Daoy (cell line): ENCODE measurements around the gene APBA3. TPM values are rescaled to one million over a fixed set of nuclear protein-coding genes. Genes with fewer than 3 reads are reported as not detected.

ENCODE experiments used
- DNase-seq: peaks from one replicate; pipeline ENCODE4 v3.0.0-alpha.2; 2015; ENCODE audit warnings: low read depth
- total RNA-seq: library from RNA; depleted of rRNA; stranded (reverse); fragments of >200 nt; shearing (Covaris generic); gene quantifications from 2 replicates; pipeline ENCODE4 v1.2.3, GENCODE V29; 2014; rRNA removed

Gene APBA3, protein sequence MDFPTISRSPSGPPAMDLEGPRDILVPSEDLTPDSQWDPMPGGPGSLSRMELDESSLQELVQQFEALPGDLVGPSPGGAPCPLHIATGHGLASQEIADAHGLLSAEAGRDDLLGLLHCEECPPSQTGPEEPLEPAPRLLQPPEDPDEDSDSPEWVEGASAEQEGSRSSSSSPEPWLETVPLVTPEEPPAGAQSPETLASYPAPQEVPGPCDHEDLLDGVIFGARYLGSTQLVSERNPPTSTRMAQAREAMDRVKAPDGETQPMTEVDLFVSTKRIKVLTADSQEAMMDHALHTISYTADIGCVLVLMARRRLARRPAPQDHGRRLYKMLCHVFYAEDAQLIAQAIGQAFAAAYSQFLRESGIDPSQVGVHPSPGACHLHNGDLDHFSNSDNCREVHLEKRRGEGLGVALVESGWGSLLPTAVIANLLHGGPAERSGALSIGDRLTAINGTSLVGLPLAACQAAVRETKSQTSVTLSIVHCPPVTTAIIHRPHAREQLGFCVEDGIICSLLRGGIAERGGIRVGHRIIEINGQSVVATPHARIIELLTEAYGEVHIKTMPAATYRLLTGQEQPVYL
- total RNA-seq, result 30.9 and 32.6 TPM in 2 replicates

DNA sequence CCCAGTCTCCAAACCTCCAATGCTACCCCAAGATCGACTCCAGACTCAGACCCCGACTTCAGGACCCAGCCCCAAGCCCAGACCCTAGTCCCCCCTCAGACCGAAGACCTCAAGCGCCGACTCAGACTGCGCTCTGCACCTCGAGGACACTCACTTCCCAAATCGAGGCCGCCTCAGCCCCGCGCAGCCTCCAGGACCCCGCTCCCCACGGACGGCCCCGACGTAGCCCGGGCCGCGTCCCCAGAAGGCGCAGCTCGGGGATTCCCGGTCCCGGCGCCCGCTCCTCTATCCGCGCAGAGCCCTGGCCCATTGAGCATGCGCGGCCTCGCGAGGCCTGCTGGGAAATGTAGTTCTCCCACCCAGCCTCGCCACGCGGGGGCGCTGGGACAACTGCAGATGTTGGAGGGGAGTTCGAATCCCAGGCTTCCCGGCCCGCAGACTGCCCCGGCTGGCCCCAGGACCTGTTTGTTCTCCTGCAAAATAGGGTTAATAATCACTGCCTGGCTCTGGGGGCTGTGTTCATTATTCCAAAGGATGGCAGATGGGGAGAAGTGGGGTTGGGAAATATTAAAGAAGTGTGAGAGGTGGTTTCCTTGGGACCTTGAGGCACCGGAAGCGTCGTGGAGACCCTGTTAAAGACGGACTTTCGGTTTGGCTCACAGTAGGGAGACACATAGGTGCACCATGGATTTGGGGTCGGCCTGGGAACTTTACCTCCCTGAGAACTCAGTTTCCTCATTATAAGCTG, at the start of gene APBA3:
Gene APBA3, minus strand, starts transcription at position 311 of the 748 bp plus-strand sequence. CDS start 1,428 bp downstream, outside the sequence.
- peak; percentile 95 for DNase-seq

- no peak for DNase-seq
Measured at GRCh38 chr19:3810708-3811355, 49.3 kb upstream of the APBA3 start.

DNA sequence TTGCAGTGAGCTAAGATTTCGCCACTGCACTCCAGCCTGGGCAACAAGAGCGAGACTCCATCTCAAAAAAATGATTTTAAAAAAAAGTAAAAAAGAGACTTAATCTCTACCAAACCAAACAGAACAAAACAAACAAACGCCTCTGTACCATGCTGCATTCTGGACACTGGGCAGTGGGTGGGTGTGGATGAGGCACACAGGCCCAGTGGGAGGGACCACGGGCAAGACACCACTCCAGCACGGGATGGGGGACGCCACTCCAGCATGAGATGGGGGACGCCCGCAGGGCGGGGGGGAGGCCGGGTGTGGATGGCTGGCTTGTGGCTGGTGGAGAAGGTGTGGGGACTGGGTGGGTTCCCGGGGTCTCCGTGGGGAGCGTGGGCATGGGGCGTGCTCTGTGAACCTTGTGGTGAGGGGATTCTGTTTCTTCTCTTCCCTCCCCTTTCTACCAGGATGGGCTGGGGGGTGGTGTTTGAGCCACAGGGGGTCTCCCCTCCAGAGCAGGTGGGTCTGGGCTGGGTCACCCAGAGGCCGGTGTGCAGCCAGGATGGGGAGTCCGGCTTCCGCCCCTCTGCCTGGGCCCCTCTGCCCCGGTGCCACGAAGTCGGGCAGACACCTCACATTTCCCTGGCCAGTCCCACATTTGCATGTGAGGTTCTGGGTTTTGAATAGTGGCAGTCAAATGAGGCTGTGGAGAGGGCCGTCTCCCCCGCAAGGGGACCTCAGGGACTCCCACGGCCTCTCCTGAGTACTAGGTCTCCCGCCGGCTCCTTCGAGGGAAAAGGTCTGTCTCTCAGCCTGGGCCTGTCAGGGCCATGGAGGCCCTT, 48.6 kb upstream of the APBA3 start:
- no peak for DNase-seq

DNA sequence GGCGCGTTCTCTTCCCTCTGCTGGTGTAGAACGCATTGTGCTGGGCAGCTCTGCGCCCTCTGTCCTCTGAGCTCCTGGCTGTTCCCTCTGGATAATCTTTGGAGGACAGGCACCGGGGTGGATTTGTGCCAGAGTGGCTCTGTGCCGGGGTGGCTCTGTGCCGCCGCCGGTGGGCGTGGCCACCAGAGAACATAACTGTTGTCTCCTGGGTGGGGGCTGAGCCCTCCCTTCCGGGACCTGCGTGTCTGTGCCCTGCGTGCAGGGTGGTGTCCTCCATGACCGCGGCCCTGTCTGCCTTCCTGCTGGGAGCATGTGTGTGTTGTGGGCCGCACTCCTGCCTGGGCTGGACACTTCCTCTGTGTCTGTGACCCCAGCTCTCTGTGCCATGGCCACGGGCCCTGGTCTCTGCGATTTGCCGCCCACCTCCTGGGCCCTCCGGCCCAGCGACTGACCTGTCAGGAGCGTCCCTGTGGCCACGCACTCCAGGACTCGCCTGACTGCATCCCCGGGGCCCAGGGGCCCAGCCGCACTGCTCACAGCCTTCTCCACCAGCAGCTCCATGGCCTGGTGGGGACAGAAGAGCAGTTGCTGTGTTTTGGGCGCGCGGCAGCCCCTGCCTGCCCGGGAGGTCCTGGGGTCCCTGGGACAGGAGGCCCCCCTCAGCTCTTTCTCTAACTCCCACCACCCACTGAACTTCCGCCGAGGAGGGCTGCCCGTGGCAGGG, 47.1 kb upstream of the APBA3 start:
- no peak for DNase-seq

GRCh38 chr19:3807574-3808354, 46.3 kb upstream of the APBA3 start:
- no peak for DNase-seq

DNA sequence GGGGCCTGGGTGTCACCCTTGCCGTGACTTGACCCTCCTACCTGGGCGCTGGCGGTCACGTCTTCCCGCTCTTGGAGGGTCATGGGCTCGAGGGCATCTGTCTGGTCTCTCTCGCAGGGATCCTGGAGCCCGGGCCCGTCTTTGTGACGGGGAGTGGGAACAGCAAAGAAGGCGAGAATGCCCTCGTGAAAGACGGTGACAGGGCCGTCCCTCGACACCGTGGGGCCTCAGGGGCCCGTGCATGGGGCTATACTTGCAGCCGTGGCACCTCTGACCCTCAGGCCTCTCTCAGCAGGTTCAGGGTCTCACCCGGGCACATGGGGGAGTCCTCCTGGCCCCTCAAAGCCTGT, 45.6 kb upstream of the APBA3 start:
- DNase-seq, result no peak

- DNase-seq, result no peak
Measured at GRCh38 chr19:3805859-3806258, 44.4 kb upstream of the APBA3 start.

GRCh38 chr19:3804429-3804828, 42.9 kb upstream of the APBA3 start:
- no peak for DNase-seq

DNA sequence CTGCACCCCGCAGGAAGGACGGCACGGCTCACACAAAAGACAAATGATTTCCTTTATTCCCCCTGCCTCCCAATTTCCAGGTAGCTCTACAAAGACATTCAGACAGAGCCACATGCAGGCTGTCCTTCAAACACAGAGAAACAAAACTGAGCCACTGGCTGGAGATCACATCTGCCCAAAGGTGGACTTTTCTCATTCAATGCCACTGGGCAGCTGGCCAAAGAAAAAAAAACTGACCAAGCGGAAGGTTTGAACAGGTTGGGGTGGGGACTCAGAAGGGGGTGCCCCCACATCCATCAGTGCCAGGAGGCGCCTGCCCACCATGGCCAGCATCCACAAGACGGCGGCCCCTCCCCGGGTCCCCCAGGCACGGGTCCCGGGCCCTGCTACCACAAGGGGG, 42.5 kb upstream of the APBA3 start:
- no peak for DNase-seq

GRCh38 chr19:3803114-3803888, 41.8 kb upstream of the APBA3 start:
- no peak for DNase-seq

DNA sequence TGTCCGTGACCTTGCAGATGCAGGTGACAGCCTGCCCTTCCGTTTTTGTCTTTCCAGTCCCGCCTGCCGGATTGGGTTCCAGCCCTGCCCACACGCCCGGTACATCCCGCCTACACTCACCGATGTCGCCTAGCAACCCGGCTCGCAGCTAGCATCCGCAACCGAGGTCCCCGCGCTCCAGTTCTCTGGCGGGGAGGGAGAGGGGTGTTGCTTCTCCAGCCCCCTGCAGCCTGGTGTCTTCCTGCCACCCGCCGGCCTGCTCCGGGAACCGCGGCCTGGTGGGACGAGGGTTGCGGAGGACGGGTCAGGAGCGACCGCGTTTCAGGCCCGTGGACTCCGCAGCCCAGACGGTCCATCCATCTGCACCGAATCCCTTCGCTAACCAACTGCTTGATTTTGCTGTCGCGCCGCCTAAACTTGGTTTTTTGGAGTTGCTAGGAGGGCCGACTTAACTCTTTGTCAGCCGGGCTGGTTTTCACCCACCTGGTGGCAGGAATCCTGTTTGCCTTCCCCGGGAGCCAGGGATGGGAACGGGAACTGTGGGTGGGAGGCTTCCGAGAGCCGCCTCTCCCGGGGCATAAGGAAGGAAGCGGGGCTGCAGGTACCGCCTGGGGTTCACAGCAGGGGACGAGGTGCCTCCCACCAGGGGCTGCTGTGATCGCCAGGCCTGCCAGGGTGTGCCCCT, 40.1 kb upstream of the APBA3 start:
- DNase-seq, result peak; percentile 63

DNA sequence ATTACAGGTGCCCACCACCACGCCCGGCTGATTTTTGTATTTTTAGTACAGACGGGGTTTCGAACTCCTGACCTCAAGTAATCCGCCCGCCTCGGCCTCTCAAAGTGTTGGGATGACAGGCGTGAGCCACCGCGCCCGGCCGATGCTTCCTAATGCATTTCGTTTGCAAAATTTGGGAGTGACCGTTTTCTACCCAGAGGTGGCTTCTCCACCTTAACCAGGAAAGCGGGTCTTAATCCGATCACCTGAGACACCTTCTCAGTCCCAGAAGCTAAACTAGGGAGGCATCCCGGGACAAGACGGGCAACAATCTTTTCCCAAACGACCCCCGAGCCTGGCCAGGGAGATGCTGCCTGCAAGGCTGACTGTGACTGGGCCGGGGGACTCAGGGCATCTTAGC, 39.5 kb upstream of the APBA3 start:
- DNase-seq, result no peak

- no peak for DNase-seq
Measured at GRCh38 chr19:3798137-3798536, 36.6 kb upstream of the APBA3 start.

DNA sequence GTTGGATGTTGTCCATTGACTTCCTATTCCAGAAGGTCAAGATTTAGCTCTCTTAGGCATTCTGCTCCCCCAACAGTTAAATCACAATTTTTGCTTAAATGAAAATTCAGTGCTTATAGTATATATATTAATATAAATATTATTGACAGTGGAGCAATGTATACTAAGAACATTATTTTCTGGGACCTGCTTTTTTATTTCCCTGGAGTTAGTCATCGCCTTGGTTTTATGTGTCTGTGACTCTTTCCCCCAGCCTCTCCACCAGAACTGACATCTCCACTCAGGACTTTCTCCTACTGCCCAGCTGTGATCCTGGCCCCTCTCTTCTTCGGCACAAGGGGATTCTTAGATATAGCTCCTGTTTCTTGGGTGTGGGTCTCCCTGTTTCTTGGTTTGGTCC, 34.9 kb upstream of the APBA3 start:
- DNase-seq, result no peak

DNA sequence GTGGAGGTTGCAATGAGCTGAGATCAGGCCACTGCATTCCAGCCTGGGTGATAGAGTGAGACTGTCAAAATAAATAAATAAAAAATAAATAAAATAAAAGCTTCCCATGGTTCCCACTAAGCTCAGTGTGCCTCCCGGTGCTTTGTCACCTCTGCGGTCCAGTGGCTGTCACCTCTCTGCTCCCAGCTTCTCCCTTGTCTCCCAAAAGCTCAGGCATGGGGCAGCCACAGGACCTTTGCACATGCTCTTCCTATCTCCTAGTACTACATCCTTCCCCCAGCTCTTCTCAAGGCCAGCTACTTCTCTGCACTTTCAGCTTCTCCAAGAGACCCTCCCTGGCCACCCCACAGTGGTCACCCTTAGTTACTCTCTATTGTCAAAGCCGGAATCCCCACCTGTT, 32.3 kb upstream of the APBA3 start:
- DNase-seq, result no peak

- DNase-seq, result no peak
Measured at GRCh38 chr19:3792114-3792513, 30.6 kb upstream of the APBA3 start.

DNA sequence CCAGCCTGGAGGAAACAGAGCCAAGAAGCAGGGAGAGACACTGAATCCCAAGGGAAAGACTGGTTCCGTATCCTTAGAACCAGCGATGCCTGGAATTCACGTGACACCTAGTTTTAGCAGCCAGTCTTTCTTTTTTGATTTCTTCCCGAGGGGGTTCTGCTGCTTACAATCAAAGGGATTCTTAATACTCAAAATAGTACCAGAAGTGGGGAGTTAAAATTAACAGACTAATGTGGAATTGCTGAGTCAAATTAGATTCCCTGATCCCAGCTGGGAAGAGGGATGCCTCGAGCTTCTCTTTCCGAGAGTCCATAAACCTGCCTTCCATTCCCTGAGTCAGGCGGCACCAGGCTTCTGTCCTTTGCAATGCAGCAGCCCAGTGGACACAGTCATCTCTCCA, 29.4 kb upstream of the APBA3 start:
- DNase-seq, result no peak

GRCh38 chr19:3790209-3790734, 28.8 kb upstream of the APBA3 start:
- no peak for DNase-seq
